Measurements from ENCODE around the gene SORCS3. TPM values are rescaled to one million over a fixed set of nuclear protein-coding genes. Genes with fewer than 3 reads are reported as not detected.

SORCS3 gene
- total and polyA plus RNA-seq, 2 donors (not counting 1 experiment from before 2014, with no cell fraction given) = not detected

GRCh38 chr10:104591441-104591840 is 49.6 kb upstream of the SORCS3 start:
- Mint-ChIP-seq H3K4me1 (no peaks in the 10 kb centered on the region), H3K27me3 (peaks cover 30% of the 10 kb centered on the region), H3K9me3 (ENCODE audit: insufficient read depth) (no peaks in the 10 kb centered on the region), H3K4me3 (no peak overlapping the region), H3K27ac (no peak overlapping the region)
- DNase-seq = no peak
- no peak for ATAC-seq (ENCODE audit: low read depth)
- POLR2A ChIA-PET = no interaction called here
- Histone ChIP-seq H3K4me3 (ENCODE audit: control extremely low read depth in 1 of 5, extremely low read depth in 1 of 5, insufficient read depth in 1 of 5, low read depth in 2 of 5, low read length in 4 of 5) (no peak overlapping the region), H2AFZ (ENCODE audit: insufficient read depth, low read depth, low read length, poor library complexity, severe bottlenecking) (no peak overlapping the region), H3K9ac (ENCODE audit: low read length) (no peak overlapping the region), H3K36me3 (replicated peaks in 1 of 2; ENCODE audit: control extremely low read depth in 1 of 2, control insufficient read depth in 1 of 2, extremely low read depth in 1 of 2, insufficient read depth in 2 of 2, low read length in 1 of 2) (no peaks in the 10 kb centered on the region), H4K20me1 (ENCODE audit: control insufficient read depth, insufficient read depth, low read length, poor library complexity, severe bottlenecking) (no peaks in the 10 kb centered on the region), H3K27me3 (replicated peaks in 1 of 4; ENCODE audit: control extremely low read depth in 1 of 4, control insufficient read depth in 3 of 4, insufficient read depth in 4 of 4, low read length in 3 of 4) (peaks cover 0 to 4% (median 3%) of the 10 kb centered on the region in 4 experiments), H3K4me2 (replicated peaks; ENCODE audit: low read depth, low read length, poor library complexity, severe bottlenecking) (no peak overlapping the region), H3K79me2 (ENCODE audit: control insufficient read depth, insufficient read depth, low read length) (no peaks in the 10 kb centered on the region), H3K27ac (ENCODE audit: low read length in 2 of 2) (no peak overlapping the region), H3K4me1 (ENCODE audit: control insufficient read depth in 2 of 2, insufficient read depth in 2 of 2, low read length in 2 of 2) (no peaks in the 10 kb centered on the region), H3K9me3 (ENCODE audit: control extremely low read depth in 1 of 3, control insufficient read depth in 2 of 3, insufficient read depth in 1 of 3, low read length in 2 of 3) (no peaks in the 10 kb centered on the region)
- WGBS (ENCODE audit: insufficient coverage) = 88% methylated on average over 1 of the region's 3 CpGs
- CTCF ChIA-PET = interaction anchor here (1.5 kb wide), 1 partner anchor 12 kb away, joined by 4 read pairs; no protein-coding TSS in a partner anchor
- TF ChIP-seq EZH2 (IDR thresholded peaks at IDR 0.05; ENCODE audit: borderline replicate concordance, insufficient read depth, low read depth, low read length, poor library complexity, severe bottlenecking) (no peak), CTCF (IDR thresholded peaks at IDR 0.05) (no peak)
- intact Hi-C loops (cut with micrococcal nuclease) = no loop called here

GRCh38 chr10:104601166-104601565 is 39.9 kb upstream of the SORCS3 start:
- POLR2A ChIA-PET = no interaction called here
- CTCF ChIA-PET = no interaction called here
- ATAC-seq (ENCODE audit: low read depth) (no peak), DNase-seq (no peak)
- peaks cover 19% of the 10 kb centered on the region for H3K27me3 Mint-ChIP-seq
- Histone ChIP-seq H3K27me3 (replicated peaks in 1 of 4; ENCODE audit: control extremely low read depth in 1 of 4, control insufficient read depth in 3 of 4, insufficient read depth in 4 of 4, low read length in 3 of 4) (peaks cover 0 to 4% (median 2%) of the 10 kb centered on the region in 4 experiments), H4K20me1 (ENCODE audit: control insufficient read depth, insufficient read depth, low read length, poor library complexity, severe bottlenecking) (no peaks in the 10 kb centered on the region), H3K36me3 (replicated peaks in 1 of 2; ENCODE audit: control extremely low read depth in 1 of 2, control insufficient read depth in 1 of 2, extremely low read depth in 1 of 2, insufficient read depth in 2 of 2, low read length in 1 of 2) (no peaks in the 10 kb centered on the region), H3K27ac (ENCODE audit: low read length in 2 of 2) (no peak overlapping the region), H3K4me3 (ENCODE audit: control extremely low read depth in 1 of 5, extremely low read depth in 1 of 5, insufficient read depth in 1 of 5, low read depth in 2 of 5, low read length in 4 of 5) (no peak overlapping the region), H2AFZ (ENCODE audit: insufficient read depth, low read depth, low read length, poor library complexity, severe bottlenecking) (no peak overlapping the region), H3K9ac (ENCODE audit: low read length) (no peak overlapping the region), H3K4me2 (replicated peaks; ENCODE audit: low read depth, low read length, poor library complexity, severe bottlenecking) (no peak overlapping the region), H3K4me1 (ENCODE audit: control insufficient read depth in 2 of 2, insufficient read depth in 2 of 2, low read length in 2 of 2) (no peaks in the 10 kb centered on the region), H3K79me2 (ENCODE audit: control insufficient read depth, insufficient read depth, low read length) (no peaks in the 10 kb centered on the region), H3K9me3 (ENCODE audit: control extremely low read depth in 1 of 3, control insufficient read depth in 2 of 3, insufficient read depth in 1 of 3, low read length in 2 of 3) (no peaks in the 10 kb centered on the region)
- TF ChIP-seq EZH2 (IDR thresholded peaks at IDR 0.05; ENCODE audit: borderline replicate concordance, insufficient read depth, low read depth, low read length, poor library complexity, severe bottlenecking) = no peak
- no peak for TF ChIP-seq CTCF (IDR thresholded peaks at IDR 0.05)
- WGBS (ENCODE audit: insufficient coverage) = no CpG with 5 or more reads among the region's 1 CpG
- no peak overlapping the region for H3K27ac Mint-ChIP-seq
- H3K9me3 Mint-ChIP-seq (ENCODE audit: insufficient read depth) = no peaks in the 10 kb centered on the region
- intact Hi-C loops (cut with micrococcal nuclease) = no loop called here
- no peak overlapping the region for H3K4me3 Mint-ChIP-seq
- H3K4me1 Mint-ChIP-seq = no peaks in the 10 kb centered on the region

Measured in B cell (primary cell).